GM19468 (cell line): ENCODE results near the gene ANKMY1.
"Not testable (repeated sequence)": the region's sequence is repeated elsewhere in the genome, so short reads cannot be mapped to it uniquely, and the experiment has no call there.

Source experiments
- ATAC-seq: cut with Tn5 transposase; IDR thresholded peaks from one replicate; pipeline ENCODE4 v1.9.1; 2021; ENCODE audit warnings: mild to moderate bottlenecking, moderate library complexity, moderate number of reproducible peaks; ENCODE audit not compliant: unreplicated experiment; ENCODE audit errors: extremely low read depth

The ANKMY1 gene

DNA sequence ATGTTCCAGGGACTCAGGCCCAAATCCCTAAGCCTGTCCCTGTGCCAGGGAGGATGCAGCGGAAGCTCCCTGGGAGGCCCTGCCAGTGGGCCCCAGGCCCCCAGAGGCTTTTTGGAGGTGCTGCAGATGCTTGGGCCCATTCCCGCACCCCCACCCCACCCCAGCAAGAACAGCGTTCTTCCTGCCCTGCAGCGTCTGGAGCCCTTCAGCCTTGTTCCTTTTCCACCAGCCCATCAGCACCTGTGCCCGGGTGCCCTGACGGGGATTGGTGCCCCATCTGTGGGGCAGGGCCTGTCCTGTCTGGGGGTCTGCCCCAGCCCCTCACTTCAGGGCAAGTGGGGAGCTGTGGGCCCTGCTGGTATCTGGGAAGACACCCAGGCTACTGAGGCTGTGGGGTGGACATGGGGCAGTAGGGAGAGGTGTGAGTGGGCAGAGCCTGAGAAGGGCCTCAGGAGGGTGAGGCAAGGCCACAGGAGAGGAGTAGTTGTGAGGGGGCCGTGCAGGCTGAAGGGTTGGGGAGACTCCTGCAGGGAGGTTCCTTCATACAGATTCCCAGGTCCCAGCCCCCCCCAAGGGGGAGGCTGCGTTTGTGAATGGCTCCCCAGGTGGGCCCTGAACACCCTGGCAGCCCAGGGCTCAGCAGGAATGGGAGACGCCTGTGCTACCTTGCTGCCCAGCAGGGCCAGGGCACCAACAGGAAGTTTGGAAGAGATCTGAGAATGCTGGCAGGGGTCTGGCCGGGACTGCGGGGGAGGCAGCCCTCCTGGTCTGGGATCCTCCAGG, 12.9 kb upstream of the ANKMY1 start:
- no peak for ATAC-seq

DNA sequence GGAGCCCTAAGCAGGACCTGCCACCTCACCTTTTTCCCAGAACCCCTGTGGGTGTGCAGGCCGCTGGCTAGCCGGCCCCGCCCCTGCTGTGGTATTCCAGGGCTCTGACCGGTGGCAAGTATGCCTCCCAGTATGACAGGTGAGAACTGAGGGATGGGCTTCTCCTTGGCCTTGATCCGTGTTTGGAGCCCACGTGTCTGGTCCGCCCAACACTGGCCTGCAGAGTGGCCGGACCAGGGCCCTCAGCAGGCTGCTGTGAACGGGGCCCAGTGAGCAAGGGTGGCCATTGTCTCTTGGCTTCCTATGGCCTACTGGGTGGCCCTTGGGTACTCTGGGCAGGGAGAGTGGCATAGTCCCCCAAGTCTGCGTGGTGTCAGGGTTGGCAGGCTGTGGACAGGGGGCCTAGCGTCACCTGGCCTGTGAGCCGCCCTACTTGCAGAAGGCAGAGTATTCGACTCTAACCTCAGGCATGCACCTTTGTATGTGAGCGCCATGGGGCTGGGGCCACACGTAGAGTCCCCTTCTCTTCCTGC, 12.3 kb upstream of the ANKMY1 start:
- ATAC-seq = no peak

GRCh38 chr2:240569523-240569997, 11.8 kb upstream of the ANKMY1 start:
- no peak for ATAC-seq

GRCh38 chr2:240568678-240569522, 11.1 kb upstream of the ANKMY1 start:
- no peak for ATAC-seq

DNA sequence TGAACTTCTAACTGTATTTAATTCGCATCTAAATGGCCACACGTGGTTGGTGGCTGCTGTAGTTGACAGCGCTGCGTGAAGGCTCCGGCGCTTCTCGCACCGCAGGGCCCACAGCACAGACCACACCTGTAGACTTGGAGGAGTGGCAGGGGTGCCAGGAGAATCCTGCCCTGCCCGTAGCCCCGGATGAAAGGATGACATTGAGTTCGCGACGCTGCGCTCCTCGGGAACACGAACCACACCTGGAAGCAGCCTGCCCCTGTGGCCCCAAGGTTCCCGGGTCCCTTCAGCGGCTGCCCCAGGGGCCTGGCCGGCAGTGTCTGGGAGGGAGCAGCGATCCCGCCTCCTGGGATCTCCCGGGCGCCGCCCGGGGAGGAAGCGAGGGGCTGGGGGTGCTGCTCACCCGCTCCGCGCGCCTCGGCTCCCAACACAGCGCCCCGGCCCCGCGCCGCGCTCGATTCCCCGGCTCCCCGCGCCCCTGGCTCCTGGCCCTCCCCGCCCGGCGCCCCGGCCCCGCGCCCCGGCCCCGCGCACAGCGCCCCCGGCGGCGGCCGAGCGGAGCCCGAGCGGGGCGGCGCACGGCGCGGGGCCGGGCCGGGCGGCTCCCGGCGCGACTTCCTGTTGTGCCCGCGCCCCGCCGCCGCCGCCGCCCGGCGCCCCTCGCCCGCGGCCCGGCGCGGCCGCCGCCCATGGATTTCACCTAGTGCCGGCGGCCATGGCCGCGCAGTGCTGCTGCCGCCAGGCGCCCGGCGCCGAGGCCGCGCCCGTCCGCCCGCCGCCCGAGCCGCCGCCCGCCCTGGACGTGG, 10.3 kb upstream of the ANKMY1 start, which contains the start of gene RNPEPL1:
TSS of gene RNPEPL1 (plus strand) at position 613 of the 806 bp plus-strand sequence. CDS start at position 716, 103 bp downstream.
- no peak for ATAC-seq

GRCh38 chr2:240567137-240567871, 9.5 kb upstream of the ANKMY1 start:
- no peak for ATAC-seq

DNA sequence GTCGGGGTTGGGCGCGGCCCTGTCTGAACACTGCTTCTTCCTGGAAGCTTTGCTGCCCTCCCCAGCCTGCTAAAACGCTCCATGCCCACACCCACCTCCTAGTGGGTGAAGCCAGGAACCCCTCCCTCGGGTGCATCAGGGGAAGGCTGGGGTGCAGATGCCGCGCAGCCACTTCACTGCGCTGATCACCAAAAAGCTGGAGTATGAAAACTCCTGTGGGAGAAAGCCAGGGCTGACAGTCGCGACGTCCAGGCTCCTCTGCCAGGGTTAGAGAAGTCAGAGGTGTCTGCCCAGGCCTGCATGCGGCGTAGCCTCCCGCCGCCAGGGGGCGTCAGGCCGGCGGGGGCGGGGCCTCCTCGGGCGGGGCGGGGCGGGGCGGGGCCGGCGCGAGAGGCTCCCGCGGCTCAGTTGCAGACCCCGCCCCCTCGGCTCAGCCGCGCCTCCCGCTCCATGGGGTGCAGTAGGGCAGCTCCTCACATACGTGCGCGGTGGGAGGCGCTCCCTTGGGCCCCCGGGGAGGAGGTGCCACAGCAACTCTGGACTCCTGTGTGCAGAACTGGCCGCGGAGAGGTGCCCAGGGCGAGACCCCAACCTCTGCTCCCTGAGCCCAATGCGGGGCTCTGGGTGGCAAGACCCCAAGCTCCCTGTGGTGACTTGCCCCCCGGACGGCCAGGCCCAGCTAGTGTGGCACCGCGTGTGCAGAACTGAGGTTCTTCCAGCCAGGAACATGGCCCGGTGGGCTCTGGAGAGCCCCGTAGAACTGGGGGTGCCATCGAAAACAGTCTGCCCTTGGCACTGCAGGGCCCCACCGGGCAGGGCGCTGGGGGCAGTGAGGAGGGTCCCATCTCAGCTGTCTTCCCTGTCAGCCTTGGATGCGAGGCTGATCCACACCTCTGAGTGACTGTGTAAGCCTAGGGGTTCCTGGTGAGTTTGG, 8.7 kb upstream of the ANKMY1 start:
- ATAC-seq = peak; percentile 27

DNA sequence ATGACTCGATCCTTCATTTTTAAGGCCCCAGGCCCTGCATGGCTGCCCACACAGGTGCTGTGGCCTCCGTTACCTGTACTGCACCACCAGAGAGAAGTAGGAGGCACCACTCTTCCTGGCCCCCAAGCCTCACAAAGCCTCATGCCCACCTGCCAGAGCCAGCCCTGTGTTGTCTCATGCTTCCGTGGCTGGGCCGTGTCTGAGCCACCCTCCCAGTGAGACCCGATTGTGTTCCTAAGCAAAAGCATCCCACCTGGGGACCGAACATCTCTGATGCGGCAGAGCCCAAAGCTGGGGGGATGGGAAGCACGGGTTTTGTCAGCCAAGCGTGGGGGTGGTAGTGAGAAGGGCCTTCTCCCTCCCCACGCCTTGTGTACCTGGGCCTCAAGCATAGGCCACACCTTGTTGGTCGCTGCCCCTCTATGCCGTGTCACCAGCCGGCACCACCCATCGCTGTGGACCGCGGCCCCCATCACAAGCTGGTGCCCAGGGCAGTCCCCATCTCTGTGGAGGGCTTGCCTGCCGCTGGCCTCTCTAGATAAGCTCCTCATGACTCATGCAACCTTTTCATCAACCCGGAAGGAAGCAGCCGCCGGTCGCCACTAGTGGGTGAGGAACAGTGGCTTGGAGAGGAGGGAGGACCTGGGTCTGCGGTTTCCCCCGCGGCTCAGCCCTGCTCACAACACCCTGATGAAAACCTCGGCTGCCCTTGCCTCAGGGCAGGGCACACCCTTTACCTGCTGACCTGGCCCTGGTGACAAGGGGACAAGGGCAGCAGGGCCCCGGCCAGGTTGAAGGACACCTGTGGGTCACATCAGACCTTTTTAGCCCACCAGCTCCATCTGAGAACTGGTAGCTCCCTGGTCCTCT, 7.8 kb upstream of the ANKMY1 start:
- ATAC-seq = no peak

DNA sequence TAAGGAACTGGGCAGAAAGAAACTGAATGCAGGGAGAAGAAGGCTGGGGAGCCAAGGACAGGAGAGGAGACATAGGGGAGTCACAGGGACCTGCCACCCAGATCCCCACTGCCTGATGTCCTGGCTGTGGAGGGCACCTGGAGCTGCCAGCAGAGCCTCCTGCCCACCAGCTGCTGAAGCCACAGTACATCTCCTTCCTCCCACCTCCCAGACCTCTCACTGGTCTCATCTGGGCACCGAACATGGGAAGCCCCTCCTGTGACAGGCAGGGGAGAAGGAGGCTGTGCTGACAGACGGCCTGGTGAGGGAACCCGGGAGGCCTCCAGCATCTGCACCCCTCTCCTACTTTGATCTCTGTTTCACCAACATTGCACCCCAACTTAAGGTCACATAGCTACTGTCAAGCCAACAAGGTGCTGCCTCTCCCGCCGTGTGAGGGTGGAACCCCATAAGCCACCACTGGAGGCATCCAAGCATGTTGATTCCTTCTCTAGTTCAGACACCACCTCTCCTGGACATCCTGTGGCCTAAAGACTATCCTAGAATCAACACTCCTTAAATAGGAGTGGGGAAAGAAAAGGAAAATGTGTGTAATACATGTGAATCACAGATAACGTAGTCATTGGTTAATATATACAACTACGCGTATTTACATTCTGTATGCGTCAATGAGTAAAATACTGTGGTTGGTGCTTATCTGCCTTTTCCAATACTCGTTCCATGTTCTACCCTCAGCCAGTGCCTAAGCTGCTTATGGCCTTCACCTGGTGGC, 7.0 kb upstream of the ANKMY1 start:
- no peak for ATAC-seq

- ATAC-seq = no peak
Observed at GRCh38 chr2:240563951-240564560, 6.3 kb upstream of the ANKMY1 start.

- ATAC-seq = not testable (repeated sequence)
Observed at GRCh38 chr2:240563231-240563630, 5.4 kb upstream of the ANKMY1 start.

- ATAC-seq = no peak
Observed at GRCh38 chr2:240561325-240561971, 3.7 kb upstream of the ANKMY1 start.

GRCh38 chr2:240560480-240561324, 2.9 kb upstream of the ANKMY1 start:
- ATAC-seq = peak; percentile 41

- peak; percentile 34 for ATAC-seq
Observed at GRCh38 chr2:240560084-240560479, 2.3 kb upstream of the ANKMY1 start, which contains the start of gene DUSP28. DUSP28 (plus strand) TSS chr2:240560357; CDS start chr2:240560685, 328 bp downstream.

- ATAC-seq = no peak
Observed at GRCh38 chr2:240559286-240559685, 1.5 kb upstream of the ANKMY1 start.
